ENCODE results near the gene CFAP161.

CFAP161 gene

GRCh38 chr15:81117136-81117535, 16.9 kb upstream of the CFAP161 start:
- H4K20me1 ChIP-seq (ENCODE audit: insufficient read depth, low read length) = no peaks in the 10 kb centered on the region
- no peaks in the 10 kb centered on the region for H3K36me3 ChIP-seq (ENCODE audit: insufficient read depth, low read length)
- H3K4me3 ChIP-seq (ENCODE audit: low read depth, low read length, poor library complexity, severe bottlenecking) = no peak overlapping the region
- H3K9me2 ChIP-seq (ENCODE audit: low read depth, low read length) = no peaks in the 10 kb centered on the region
- no peak overlapping the region for H3K9ac ChIP-seq (ENCODE audit: low read length)
- no peaks in the 10 kb centered on the region for H3K27me3 ChIP-seq (ENCODE audit: insufficient read depth, low read length)
- H3F3A ChIP-seq (ENCODE audit: insufficient read depth, low read length) = no peaks in the 10 kb centered on the region
- H3K27ac ChIP-seq (ENCODE audit: low read depth, low read length, poor library complexity, severe bottlenecking) = no peak overlapping the region
- no peaks in the 10 kb centered on the region for H3K79me2 ChIP-seq (ENCODE audit: insufficient read depth, low read length)
- H3K4me2 ChIP-seq (ENCODE audit: low read length) = no peak overlapping the region
- H3K9me3 ChIP-seq (ENCODE audit: low read length) = no peaks in the 10 kb centered on the region
- no peaks in the 10 kb centered on the region for H3K4me1 ChIP-seq (ENCODE audit: insufficient read depth, low read length, severe bottlenecking)
- TF ChIP-seq, protein P1, sequence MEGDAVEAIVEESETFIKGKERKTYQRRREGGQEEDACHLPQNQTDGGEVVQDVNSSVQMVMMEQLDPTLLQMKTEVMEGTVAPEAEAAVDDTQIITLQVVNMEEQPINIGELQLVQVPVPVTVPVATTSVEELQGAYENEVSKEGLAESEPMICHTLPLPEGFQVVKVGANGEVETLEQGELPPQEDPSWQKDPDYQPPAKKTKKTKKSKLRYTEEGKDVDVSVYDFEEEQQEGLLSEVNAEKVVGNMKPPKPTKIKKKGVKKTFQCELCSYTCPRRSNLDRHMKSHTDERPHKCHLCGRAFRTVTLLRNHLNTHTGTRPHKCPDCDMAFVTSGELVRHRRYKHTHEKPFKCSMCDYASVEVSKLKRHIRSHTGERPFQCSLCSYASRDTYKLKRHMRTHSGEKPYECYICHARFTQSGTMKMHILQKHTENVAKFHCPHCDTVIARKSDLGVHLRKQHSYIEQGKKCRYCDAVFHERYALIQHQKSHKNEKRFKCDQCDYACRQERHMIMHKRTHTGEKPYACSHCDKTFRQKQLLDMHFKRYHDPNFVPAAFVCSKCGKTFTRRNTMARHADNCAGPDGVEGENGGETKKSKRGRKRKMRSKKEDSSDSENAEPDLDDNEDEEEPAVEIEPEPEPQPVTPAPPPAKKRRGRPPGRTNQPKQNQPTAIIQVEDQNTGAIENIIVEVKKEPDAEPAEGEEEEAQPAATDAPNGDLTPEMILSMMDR (IDR thresholded peaks at IDR 0.05; ENCODE audit: low read length) = no peak
- TF ChIP-seq EZH2 (IDR thresholded peaks at IDR 0.05; ENCODE audit: borderline replicate concordance, low read length) = no peak
- H2AFZ ChIP-seq (ENCODE audit: low read length) = no peak overlapping the region

GRCh38 chr15:81117581-81117980, 16.5 kb upstream of the CFAP161 start:
- TF ChIP-seq, protein P1 (IDR thresholded peaks at IDR 0.05; ENCODE audit: low read length) = no peak
- TF ChIP-seq EZH2 (IDR thresholded peaks at IDR 0.05; ENCODE audit: borderline replicate concordance, low read length) = no peak
- no peak overlapping the region for H2AFZ ChIP-seq (ENCODE audit: low read length)
- H3K9me3 ChIP-seq (ENCODE audit: low read length) = no peaks in the 10 kb centered on the region
- no peak overlapping the region for H3K9ac ChIP-seq (ENCODE audit: low read length)
- H3K27me3 ChIP-seq (ENCODE audit: insufficient read depth, low read length) = no peaks in the 10 kb centered on the region
- H3K4me3 ChIP-seq (ENCODE audit: low read depth, low read length, poor library complexity, severe bottlenecking) = no peak overlapping the region
- no peak overlapping the region for H3K27ac ChIP-seq (ENCODE audit: low read depth, low read length, poor library complexity, severe bottlenecking)
- no peaks in the 10 kb centered on the region for H3F3A ChIP-seq (ENCODE audit: insufficient read depth, low read length)
- H4K20me1 ChIP-seq (ENCODE audit: insufficient read depth, low read length) = no peaks in the 10 kb centered on the region
- H3K4me2 ChIP-seq (ENCODE audit: low read length) = no peak overlapping the region
- H3K4me1 ChIP-seq (ENCODE audit: insufficient read depth, low read length, severe bottlenecking) = no peaks in the 10 kb centered on the region
- no peaks in the 10 kb centered on the region for H3K79me2 ChIP-seq (ENCODE audit: insufficient read depth, low read length)
- H3K9me2 ChIP-seq (ENCODE audit: low read depth, low read length) = no peaks in the 10 kb centered on the region
- H3K36me3 ChIP-seq (ENCODE audit: insufficient read depth, low read length) = no peaks in the 10 kb centered on the region

- Histone ChIP-seq H3F3A (ENCODE audit: insufficient read depth, low read length) (no peaks in the 10 kb centered on the region), H3K27ac (ENCODE audit: low read depth, low read length, poor library complexity, severe bottlenecking) (no peak overlapping the region), H3K4me2 (ENCODE audit: low read length) (no peak overlapping the region), H3K4me1 (ENCODE audit: insufficient read depth, low read length, severe bottlenecking) (no peaks in the 10 kb centered on the region), H3K4me3 (ENCODE audit: low read depth, low read length, poor library complexity, severe bottlenecking) (no peak overlapping the region), H3K36me3 (ENCODE audit: insufficient read depth, low read length) (no peaks in the 10 kb centered on the region), H3K9me3 (ENCODE audit: low read length) (no peaks in the 10 kb centered on the region), H4K20me1 (ENCODE audit: insufficient read depth, low read length) (no peaks in the 10 kb centered on the region), H3K79me2 (ENCODE audit: insufficient read depth, low read length) (no peaks in the 10 kb centered on the region), H3K9ac (ENCODE audit: low read length) (no peak overlapping the region), H2AFZ (ENCODE audit: low read length) (no peak overlapping the region), H3K9me2 (ENCODE audit: low read depth, low read length) (no peaks in the 10 kb centered on the region), H3K27me3 (ENCODE audit: insufficient read depth, low read length) (no peaks in the 10 kb centered on the region)
- TF ChIP-seq, protein P1 (IDR thresholded peaks at IDR 0.05; ENCODE audit: low read length) = no peak
- TF ChIP-seq EZH2 (IDR thresholded peaks at IDR 0.05; ENCODE audit: borderline replicate concordance, low read length) = no peak
These were observed 15.7 kb upstream of the CFAP161 start for GRCh38 chr15:81118361-81118760.

All from OCI-LY1 (cell line).